AG04449 (cell line): ENCODE measurements around the gene ABI3BP.

Experiments
- CTCF ChIA-PET: fragments of 350-600 bp; formaldehyde crosslinking; extraction: SDS; loops from one replicate; lab custom pipeline; 2021; ENCODE audit warnings: antibody characterized with exemption; lab: Yijun Ruan, JAX
- POLR2A ChIA-PET: fragments of 400-600, 350-600 bp; formaldehyde crosslinking; extraction: SDS; loops from one replicate; lab custom pipeline; 2020; ENCODE audit warnings: antibody characterized with exemption, inconsistent platforms; lab: Yijun Ruan, JAX
- DNase-seq: peaks from one replicate; pipeline ENCODE4 v3.0.0-alpha.2; 2010; ENCODE audit warnings: low read depth, low spot score
- H3K4me3 ChIP-seq: 2 replicates; pipeline ENCODE4 v1.5.1; 2011; ENCODE audit warnings: low read depth, mild to moderate bottlenecking, control low read depth, low read length
- CTCF ChIP-seq: IDR thresholded peaks from one replicate; pipeline ENCODE4 v1.5.1; 2011; ENCODE audit warnings: mild to moderate bottlenecking, moderate library complexity, low read length, control low read depth, inconsistent platforms; ENCODE audit not compliant: insufficient read depth; ENCODE audit errors: missing control alignments

Gene ABI3BP

GRCh38 chr3:100831629-100832028, 161.6 kb downstream of the ABI3BP start:
- no peak for DNase-seq
- H3K4me3 ChIP-seq, result no peak overlapping the region
- CTCF ChIA-PET, result interaction anchor here (0.7 to 1.5 kb wide), 4 partner anchors 15 to 369 kb away, joined by 3 to 6 read pairs (median 3); no protein-coding TSS in a partner anchor
- no peak for TF ChIP-seq CTCF
- POLR2A ChIA-PET, result no interaction called here

- TF ChIP-seq CTCF, result no peak
- ChIA-PET POLR2A (no interaction called here), CTCF (interaction anchor here (1.0 to 1.5 kb wide), 3 partner anchors 14 to 365 kb away, joined by 3 to 6 read pairs (median 3); no protein-coding TSS in a partner anchor)
- H3K4me3 ChIP-seq, result no peak overlapping the region
- DNase-seq, result no peak
These were observed 162.3 kb downstream of the ABI3BP start for GRCh38 chr3:100830931-100831330.

GRCh38 chr3:100825574-100825973, 167.6 kb downstream of the ABI3BP start:
- TF ChIP-seq CTCF, result no peak
- no peak for DNase-seq
- ChIA-PET POLR2A (no interaction called here), CTCF (interaction anchor here (1.1 kb wide), 1 partner anchor 28 kb away, joined by 3 read pairs; no protein-coding TSS in a partner anchor)
- no peak overlapping the region for H3K4me3 ChIP-seq

GRCh38 chr3:100815583-100815982, 177.6 kb downstream of the ABI3BP start:
- ChIA-PET CTCF (no interaction called here), POLR2A (no interaction called here)
- no peak for TF ChIP-seq CTCF
- H3K4me3 ChIP-seq, result no peak overlapping the region
- no peak for DNase-seq

- POLR2A ChIA-PET, result no interaction called here
- CTCF ChIA-PET, result no interaction called here
- no peak for DNase-seq
- H3K4me3 ChIP-seq, result no peak overlapping the region
- TF ChIP-seq CTCF, result no peak
These were observed 179.4 kb downstream of the ABI3BP start for GRCh38 chr3:100813828-100814227.

- CTCF ChIA-PET, result interaction anchor here (0.6 to 1.1 kb wide), 2 partner anchors 16 to 384 kb away, joined by 3 read pairs; no protein-coding TSS in a partner anchor
- POLR2A ChIA-PET, result no interaction called here
- no peak overlapping the region for H3K4me3 ChIP-seq
- DNase-seq, result no peak
- no peak for TF ChIP-seq CTCF
These were observed 181.3 kb downstream of the ABI3BP start for GRCh38 chr3:100811779-100812507.
